ENCODE results near the gene WWC1.

GRCh38 chr5:168463081-168463480 lies 171.6 kb downstream of the WWC1 start:
- no peak for TF ChIP-seq CTCF (IDR thresholded peaks at IDR 0.05)
- TF ChIP-seq POLR2AphosphoS5 (IDR thresholded peaks at IDR 0.05; ENCODE audit: low read depth, low read length) = no peak

Data from Panc1 (cell line).